HCT116 (cell line): ENCODE measurements around the gene LAMTOR1.

Experiments used
- CEBPB ChIP-seq: IDR thresholded peaks from 2 replicates; pipeline ENCODE4 v1.6.1; 2012; ENCODE audit warnings: low read depth
- EZH2 ChIP-seq: fragments of 200-600 bp; sonication (generic); IDR thresholded peaks from 2 replicates; pipeline ENCODE4 v1.6.1; 2017; ENCODE audit warnings: antibody characterized with exemption, mixed run types
- EZH2phosphoT487 ChIP-seq: fragments of 200-600 bp; IDR thresholded peaks from 2 replicates; pipeline ENCODE4 v1.6.1; 2018; ENCODE audit warnings: antibody characterized with exemption, borderline replicate concordance
- POLR2A ChIP-seq: IDR thresholded peaks from 2 replicates; pipeline ENCODE4 v1.7.0; 2011; ENCODE audit warnings: borderline replicate concordance; ENCODE audit not compliant: insufficient read depth, insufficient read length; ENCODE audit errors: extremely low read depth
- POLR2AphosphoS5 ChIP-seq: IDR thresholded peaks from 2 replicates; pipeline ENCODE4 v1.6.1; 2011; ENCODE audit warnings: mild to moderate bottlenecking, low read depth, low read length, moderate library complexity
- RAD21 ChIP-seq: IDR thresholded peaks from 2 replicates; pipeline ENCODE4 v1.6.1; 2012; ENCODE audit warnings: low read depth, mild to moderate bottlenecking
- YY1 ChIP-seq: IDR thresholded peaks from 2 replicates; pipeline ENCODE4 v1.6.1; 2011; ENCODE audit warnings: low read length, low read depth, moderate library complexity, mild to moderate bottlenecking; ENCODE audit not compliant: insufficient replicate concordance; ENCODE audit errors: extremely low read depth
- TF ChIP-seq, protein P1 (sequence below): IDR thresholded peaks from 2 replicates; pipeline ENCODE4 v1.6.1; 2012; ENCODE audit warnings: low read depth
- TF ChIP-seq, protein P2 (sequence below), 3 experiments: fragments of 200-600 bp in 1 of 3; sonication (generic) in 1 of 3; IDR thresholded peaks in 2 of 3; conservative IDR thresholded peaks in 1 of 3; 2 replicates each; pipeline ENCODE4 v1.5.1; 2012 to 2017; ENCODE audit warnings: low read depth in 2 of 3, low read length in 2 of 3, antibody characterized with exemption in 1 of 3, borderline replicate concordance in 1 of 3, control low read depth in 1 of 3, mild to moderate bottlenecking in 1 of 3, mixed read lengths in 1 of 3, mixed run types in 1 of 3, moderate library complexity in 1 of 3; ENCODE audit not compliant: insufficient read depth in 1 of 3
- TF ChIP-seq, protein P3 (sequence below): IDR thresholded peaks from 2 replicates; pipeline ENCODE4 v1.6.1; 2012

DNA sequence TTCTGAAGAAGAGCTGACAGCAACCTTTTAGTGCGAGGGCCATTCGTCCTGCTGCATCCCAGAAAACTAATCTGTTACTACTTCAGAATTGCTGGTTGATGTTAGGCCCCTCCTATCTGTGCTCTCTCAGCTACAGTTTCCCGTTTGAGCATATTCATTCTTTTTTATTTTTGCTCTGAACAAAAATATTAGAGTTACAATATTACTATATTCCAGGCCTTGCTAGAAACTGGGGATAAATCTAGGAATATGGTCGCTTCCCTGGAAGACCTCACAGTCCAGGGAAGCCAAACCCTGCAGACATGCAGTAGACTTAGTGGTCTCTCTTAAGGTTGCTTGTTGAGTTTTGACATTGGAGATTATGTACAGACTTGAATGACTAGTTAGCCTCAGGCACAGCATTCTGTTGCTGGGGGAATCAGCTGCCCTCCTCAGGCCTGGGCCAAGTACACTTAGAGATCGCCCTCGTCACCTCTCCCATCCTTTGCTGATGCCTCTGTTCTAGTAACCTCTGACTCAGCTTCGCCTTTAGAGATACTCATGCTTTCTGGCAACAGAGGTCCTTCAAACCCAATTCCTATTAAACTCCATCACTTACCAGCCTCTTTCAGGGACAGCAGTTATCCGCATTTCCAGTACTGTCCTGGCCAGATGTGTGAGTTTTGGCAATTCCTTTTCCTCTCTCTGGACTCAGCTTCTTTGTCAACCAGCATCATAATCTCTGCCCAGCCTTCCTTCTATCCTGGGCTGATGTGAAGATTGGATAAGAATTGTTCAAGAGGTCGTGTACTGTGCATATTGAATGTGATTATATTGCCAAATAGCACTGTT lies 10.1 kb upstream of the LAMTOR1 start:
- TF ChIP-seq POLR2A (no peak), EZH2phosphoT487 (no peak), RAD21 (no peak), CEBPB (no peak), POLR2AphosphoS5 (no peak), EZH2 (no peak), YY1 (no peak)
- TF ChIP-seq, protein P1, sequence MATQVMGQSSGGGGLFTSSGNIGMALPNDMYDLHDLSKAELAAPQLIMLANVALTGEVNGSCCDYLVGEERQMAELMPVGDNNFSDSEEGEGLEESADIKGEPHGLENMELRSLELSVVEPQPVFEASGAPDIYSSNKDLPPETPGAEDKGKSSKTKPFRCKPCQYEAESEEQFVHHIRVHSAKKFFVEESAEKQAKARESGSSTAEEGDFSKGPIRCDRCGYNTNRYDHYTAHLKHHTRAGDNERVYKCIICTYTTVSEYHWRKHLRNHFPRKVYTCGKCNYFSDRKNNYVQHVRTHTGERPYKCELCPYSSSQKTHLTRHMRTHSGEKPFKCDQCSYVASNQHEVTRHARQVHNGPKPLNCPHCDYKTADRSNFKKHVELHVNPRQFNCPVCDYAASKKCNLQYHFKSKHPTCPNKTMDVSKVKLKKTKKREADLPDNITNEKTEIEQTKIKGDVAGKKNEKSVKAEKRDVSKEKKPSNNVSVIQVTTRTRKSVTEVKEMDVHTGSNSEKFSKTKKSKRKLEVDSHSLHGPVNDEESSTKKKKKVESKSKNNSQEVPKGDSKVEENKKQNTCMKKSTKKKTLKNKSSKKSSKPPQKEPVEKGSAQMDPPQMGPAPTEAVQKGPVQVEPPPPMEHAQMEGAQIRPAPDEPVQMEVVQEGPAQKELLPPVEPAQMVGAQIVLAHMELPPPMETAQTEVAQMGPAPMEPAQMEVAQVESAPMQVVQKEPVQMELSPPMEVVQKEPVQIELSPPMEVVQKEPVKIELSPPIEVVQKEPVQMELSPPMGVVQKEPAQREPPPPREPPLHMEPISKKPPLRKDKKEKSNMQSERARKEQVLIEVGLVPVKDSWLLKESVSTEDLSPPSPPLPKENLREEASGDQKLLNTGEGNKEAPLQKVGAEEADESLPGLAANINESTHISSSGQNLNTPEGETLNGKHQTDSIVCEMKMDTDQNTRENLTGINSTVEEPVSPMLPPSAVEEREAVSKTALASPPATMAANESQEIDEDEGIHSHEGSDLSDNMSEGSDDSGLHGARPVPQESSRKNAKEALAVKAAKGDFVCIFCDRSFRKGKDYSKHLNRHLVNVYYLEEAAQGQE, result no peak
- TF ChIP-seq, protein P2, sequence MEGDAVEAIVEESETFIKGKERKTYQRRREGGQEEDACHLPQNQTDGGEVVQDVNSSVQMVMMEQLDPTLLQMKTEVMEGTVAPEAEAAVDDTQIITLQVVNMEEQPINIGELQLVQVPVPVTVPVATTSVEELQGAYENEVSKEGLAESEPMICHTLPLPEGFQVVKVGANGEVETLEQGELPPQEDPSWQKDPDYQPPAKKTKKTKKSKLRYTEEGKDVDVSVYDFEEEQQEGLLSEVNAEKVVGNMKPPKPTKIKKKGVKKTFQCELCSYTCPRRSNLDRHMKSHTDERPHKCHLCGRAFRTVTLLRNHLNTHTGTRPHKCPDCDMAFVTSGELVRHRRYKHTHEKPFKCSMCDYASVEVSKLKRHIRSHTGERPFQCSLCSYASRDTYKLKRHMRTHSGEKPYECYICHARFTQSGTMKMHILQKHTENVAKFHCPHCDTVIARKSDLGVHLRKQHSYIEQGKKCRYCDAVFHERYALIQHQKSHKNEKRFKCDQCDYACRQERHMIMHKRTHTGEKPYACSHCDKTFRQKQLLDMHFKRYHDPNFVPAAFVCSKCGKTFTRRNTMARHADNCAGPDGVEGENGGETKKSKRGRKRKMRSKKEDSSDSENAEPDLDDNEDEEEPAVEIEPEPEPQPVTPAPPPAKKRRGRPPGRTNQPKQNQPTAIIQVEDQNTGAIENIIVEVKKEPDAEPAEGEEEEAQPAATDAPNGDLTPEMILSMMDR (IDR thresholded peaks at IDR 0.05 in 2 of 3, conservative IDR thresholded peaks at IDR 0.05 in 1 of 3; ENCODE audit: borderline replicate concordance in 1 of 3, insufficient read depth in 1 of 3, low read depth in 2 of 3, low read length in 2 of 3), result no peak
- TF ChIP-seq, protein P3, sequence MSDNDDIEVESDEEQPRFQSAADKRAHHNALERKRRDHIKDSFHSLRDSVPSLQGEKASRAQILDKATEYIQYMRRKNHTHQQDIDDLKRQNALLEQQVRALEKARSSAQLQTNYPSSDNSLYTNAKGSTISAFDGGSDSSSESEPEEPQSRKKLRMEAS, result no peak
